MM.1S (cell line): Measurements from ENCODE around the gene DEXI.
"Not testable (repeated sequence)": the region's sequence is repeated elsewhere in the genome, so short reads cannot be mapped to it uniquely, and the experiment has no call there.

Source experiments
- CTCF ChIP-seq: fragments of 300-600 bp; sonication (generic); IDR thresholded peaks from 2 replicates; pipeline ENCODE4 v1.5.1; 2016; ENCODE audit warnings: antibody characterized with exemption, low read length, mixed read lengths
- EZH2 ChIP-seq: fragments of 300-600 bp; sonication (generic); optimal IDR thresholded peaks from 2 replicates; pipeline ENCODE3; 2017; ENCODE audit warnings: low read depth, mild to moderate bottlenecking, antibody characterized with exemption, low read length, mixed read lengths
- EZH2phosphoT487 ChIP-seq: fragments of 300-600 bp; sonication (generic); IDR thresholded peaks from 2 replicates; pipeline ENCODE4 v1.6.1; 2018; ENCODE audit warnings: antibody characterized with exemption, low read length

- TF ChIP-seq CTCF, EZH2, EZH2phosphoT487: not testable (repeated sequence)
Observed at GRCh38 chr16:10966559-10966958, 24.3 kb upstream of the DEXI start.
